ENCODE results near the gene ATP13A3.

DNA sequence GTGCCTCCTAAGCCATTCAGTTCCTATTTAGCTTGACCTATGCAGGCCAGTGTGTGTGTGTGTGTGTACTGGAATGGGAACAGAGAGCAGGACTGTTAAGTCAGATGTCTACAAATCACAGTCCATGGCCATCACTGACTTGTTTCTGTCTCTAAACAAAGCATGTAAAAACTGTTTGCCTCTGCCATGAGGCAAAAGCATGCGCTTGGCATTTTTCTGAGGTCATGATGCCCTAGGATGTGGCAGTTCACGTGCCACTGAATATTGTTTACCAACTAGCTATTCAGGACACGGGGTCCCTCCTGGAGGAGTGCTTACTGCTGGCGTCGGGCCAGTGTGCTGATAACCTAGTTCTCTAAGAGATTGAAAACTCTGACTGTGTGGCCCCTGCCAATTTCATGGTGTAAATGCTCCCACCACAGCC, 8.2 kb upstream of the ATP13A3 start:
- TF ChIP-seq, protein P1, sequence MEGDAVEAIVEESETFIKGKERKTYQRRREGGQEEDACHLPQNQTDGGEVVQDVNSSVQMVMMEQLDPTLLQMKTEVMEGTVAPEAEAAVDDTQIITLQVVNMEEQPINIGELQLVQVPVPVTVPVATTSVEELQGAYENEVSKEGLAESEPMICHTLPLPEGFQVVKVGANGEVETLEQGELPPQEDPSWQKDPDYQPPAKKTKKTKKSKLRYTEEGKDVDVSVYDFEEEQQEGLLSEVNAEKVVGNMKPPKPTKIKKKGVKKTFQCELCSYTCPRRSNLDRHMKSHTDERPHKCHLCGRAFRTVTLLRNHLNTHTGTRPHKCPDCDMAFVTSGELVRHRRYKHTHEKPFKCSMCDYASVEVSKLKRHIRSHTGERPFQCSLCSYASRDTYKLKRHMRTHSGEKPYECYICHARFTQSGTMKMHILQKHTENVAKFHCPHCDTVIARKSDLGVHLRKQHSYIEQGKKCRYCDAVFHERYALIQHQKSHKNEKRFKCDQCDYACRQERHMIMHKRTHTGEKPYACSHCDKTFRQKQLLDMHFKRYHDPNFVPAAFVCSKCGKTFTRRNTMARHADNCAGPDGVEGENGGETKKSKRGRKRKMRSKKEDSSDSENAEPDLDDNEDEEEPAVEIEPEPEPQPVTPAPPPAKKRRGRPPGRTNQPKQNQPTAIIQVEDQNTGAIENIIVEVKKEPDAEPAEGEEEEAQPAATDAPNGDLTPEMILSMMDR (IDR thresholded peaks at IDR 0.05), result no peak
- TF ChIP-seq, protein P2, sequence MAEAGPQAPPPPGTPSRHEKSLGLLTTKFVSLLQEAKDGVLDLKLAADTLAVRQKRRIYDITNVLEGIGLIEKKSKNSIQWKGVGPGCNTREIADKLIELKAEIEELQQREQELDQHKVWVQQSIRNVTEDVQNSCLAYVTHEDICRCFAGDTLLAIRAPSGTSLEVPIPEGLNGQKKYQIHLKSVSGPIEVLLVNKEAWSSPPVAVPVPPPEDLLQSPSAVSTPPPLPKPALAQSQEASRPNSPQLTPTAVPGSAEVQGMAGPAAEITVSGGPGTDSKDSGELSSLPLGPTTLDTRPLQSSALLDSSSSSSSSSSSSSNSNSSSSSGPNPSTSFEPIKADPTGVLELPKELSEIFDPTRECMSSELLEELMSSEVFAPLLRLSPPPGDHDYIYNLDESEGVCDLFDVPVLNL (CRISPR knock-in tag; IDR thresholded peaks at IDR 0.05; ENCODE audit: borderline replicate concordance, low read depth), result no peak
- TF ChIP-seq MXD4 (CRISPR knock-in tag; IDR thresholded peaks at IDR 0.05; ENCODE audit: borderline replicate concordance), result no peak
- no peak for TF ChIP-seq JUN (CRISPR knock-in tag; IDR thresholded peaks at IDR 0.05)
- no peak for TF ChIP-seq ETV6 (CRISPR knock-in tag; IDR thresholded peaks at IDR 0.05)
- no peak for TF ChIP-seq ESRRA (CRISPR knock-in tag; IDR thresholded peaks at IDR 0.05; ENCODE audit: borderline replicate concordance)
- TF ChIP-seq, protein P3, sequence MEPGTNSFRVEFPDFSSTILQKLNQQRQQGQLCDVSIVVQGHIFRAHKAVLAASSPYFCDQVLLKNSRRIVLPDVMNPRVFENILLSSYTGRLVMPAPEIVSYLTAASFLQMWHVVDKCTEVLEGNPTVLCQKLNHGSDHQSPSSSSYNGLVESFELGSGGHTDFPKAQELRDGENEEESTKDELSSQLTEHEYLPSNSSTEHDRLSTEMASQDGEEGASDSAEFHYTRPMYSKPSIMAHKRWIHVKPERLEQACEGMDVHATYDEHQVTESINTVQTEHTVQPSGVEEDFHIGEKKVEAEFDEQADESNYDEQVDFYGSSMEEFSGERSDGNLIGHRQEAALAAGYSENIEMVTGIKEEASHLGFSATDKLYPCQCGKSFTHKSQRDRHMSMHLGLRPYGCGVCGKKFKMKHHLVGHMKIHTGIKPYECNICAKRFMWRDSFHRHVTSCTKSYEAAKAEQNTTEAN (CRISPR knock-in tag; IDR thresholded peaks at IDR 0.05), result no peak
- no peak for TF ChIP-seq ZNF263 (CRISPR knock-in tag; IDR thresholded peaks at IDR 0.05; ENCODE audit: low read depth)
- TF ChIP-seq, protein P4, sequence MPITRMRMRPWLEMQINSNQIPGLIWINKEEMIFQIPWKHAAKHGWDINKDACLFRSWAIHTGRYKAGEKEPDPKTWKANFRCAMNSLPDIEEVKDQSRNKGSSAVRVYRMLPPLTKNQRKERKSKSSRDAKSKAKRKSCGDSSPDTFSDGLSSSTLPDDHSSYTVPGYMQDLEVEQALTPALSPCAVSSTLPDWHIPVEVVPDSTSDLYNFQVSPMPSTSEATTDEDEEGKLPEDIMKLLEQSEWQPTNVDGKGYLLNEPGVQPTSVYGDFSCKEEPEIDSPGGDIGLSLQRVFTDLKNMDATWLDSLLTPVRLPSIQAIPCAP (CRISPR knock-in tag; IDR thresholded peaks at IDR 0.05), result no peak

All from WTC11 (cell line).